SK-N-SH (cell line): ENCODE data around the gene FBXO36. TPM values are rescaled to one million over a fixed set of nuclear protein-coding genes. Genes with fewer than 3 reads are reported as not detected.

ENCODE experiments used
- CTCF ChIA-PET: fragments of 300-600, 350-600 bp; formaldehyde crosslinking; extraction: SDS; loops from one replicate; lab custom pipeline; 2021; lab: Yijun Ruan, JAX
- POLR2A ChIA-PET: fragments of 350-600 bp; sonication (Branson Sonifier 250); formaldehyde crosslinking; extraction: SDS; loops from one replicate; lab custom pipeline; 2020; ENCODE audit warnings: antibody characterized with exemption, inconsistent platforms; lab: Yijun Ruan, JAX
- DNase-seq: peaks from one replicate; pipeline ENCODE4 v3.0.0; 2012
- H2AFZ ChIP-seq: fragments of 200-600 bp; sonication (generic); 2 replicates; pipeline ENCODE4 v1.8.1; 2016; ENCODE audit warnings: antibody characterized with exemption, mild to moderate bottlenecking, low read depth
- H3F3A ChIP-seq: fragments of 200-600 bp; sonication (generic); replicated peaks from 2 replicates; pipeline ENCODE3; 2016; ENCODE audit warnings: antibody characterized with exemption, mild to moderate bottlenecking; ENCODE audit not compliant: insufficient read depth
- H3K27ac ChIP-seq, 2 experiments: fragments of 200-500 bp in 1 of 2; fragments of 200-600 bp in 1 of 2; sonication (Bioruptor generic) in 1 of 2; sonication (generic), shearing (Covaris generic) in 1 of 2; 2 replicates each; pipeline versions ENCODE4 v1.5.1 to v1.6.1; 2014 to 2016; ENCODE audit warnings: low read depth in 2 of 2, inconsistent platforms in 1 of 2, low read length in 1 of 2, mild to moderate bottlenecking in 1 of 2, mixed read lengths in 1 of 2
- H3K27me3 ChIP-seq: fragments of 200-600 bp; sonication (generic), shearing (Covaris generic); 2 replicates; pipeline ENCODE4 v1.6.1; 2016; ENCODE audit warnings: mixed run types; ENCODE audit not compliant: insufficient read depth
- H3K36me3 ChIP-seq, 2 experiments: fragments of 200-500 bp in 1 of 2; fragments of 200-600 bp in 1 of 2; sonication (Bioruptor generic) in 1 of 2; sonication (generic) in 1 of 2; replicated peaks in 1 of 2; 2 replicates each; pipeline versions ENCODE3 to v1.5.1; 2014 to 2016; ENCODE audit warnings: low read length in 1 of 2, mild to moderate bottlenecking in 1 of 2; ENCODE audit not compliant: insufficient read depth in 2 of 2, control insufficient read depth in 1 of 2
- H3K4me1 ChIP-seq, 2 experiments: fragments of 200-500 bp in 1 of 2; fragments of 200-600 bp in 1 of 2; sonication (Bioruptor generic) in 1 of 2; sonication (generic), shearing (Covaris generic) in 1 of 2; 2 replicates each; pipeline versions ENCODE4 v1.5.1 to v1.6.1; 2014 to 2016; ENCODE audit warnings: low read depth in 1 of 2, low read length in 1 of 2, mixed run types in 1 of 2; ENCODE audit not compliant: insufficient read depth in 2 of 2, control insufficient read depth in 1 of 2
- H3K4me2 ChIP-seq: fragments of 200-600 bp; sonication (generic), shearing (Covaris generic); 2 replicates; pipeline ENCODE4 v1.6.1; 2017; ENCODE audit warnings: mixed run types
- H3K4me3 ChIP-seq, 2 experiments: fragments of 200-500 bp in 1 of 2; fragments of 200-600 bp in 1 of 2; sonication (Bioruptor generic) in 1 of 2; sonication (generic), shearing (Covaris generic) in 1 of 2; 2 replicates each; pipeline versions ENCODE4 v1.5.1 to v1.8.1; 2014 to 2016; ENCODE audit warnings: low read depth in 2 of 2, inconsistent platforms in 1 of 2, low read length in 1 of 2, mild to moderate bottlenecking in 1 of 2, mixed read lengths in 1 of 2, moderate library complexity in 1 of 2
- H3K79me2 ChIP-seq: fragments of 200-600 bp; sonication (generic); 2 replicates; pipeline ENCODE4 v1.8.1; 2017; ENCODE audit warnings: mild to moderate bottlenecking; ENCODE audit not compliant: insufficient read depth
- H3K9ac ChIP-seq: fragments of 200-600 bp; sonication (generic); 2 replicates; pipeline ENCODE4 v1.6.1; 2017; ENCODE audit warnings: mixed run types
- H3K9me2 ChIP-seq: fragments of 200-600 bp; sonication (generic); 2 replicates; pipeline ENCODE4 v1.6.1; 2017; ENCODE audit warnings: mixed run types
- H3K9me3 ChIP-seq: fragments of 200-600 bp; sonication (generic); 2 replicates; pipeline ENCODE4 v1.6.1; 2017; ENCODE audit warnings: mixed run types, mild to moderate bottlenecking, moderate library complexity
- H4K20me1 ChIP-seq: fragments of 200-600 bp; sonication (generic); 2 replicates; pipeline ENCODE4 v1.6.1; 2017; ENCODE audit warnings: mild to moderate bottlenecking, mixed run types; ENCODE audit not compliant: insufficient read depth
- CHD2 ChIP-seq: fragments of 150-350 bp; IDR thresholded peaks from 2 replicates; pipeline ENCODE4 v1.6.1; 2018; ENCODE audit warnings: low read length; ENCODE audit not compliant: partially characterized antibody
- ELF1 ChIP-seq: IDR thresholded peaks from 2 replicates; pipeline ENCODE4 v1.4.0; 2012
- EP300 ChIP-seq, 2 experiments: IDR thresholded peaks; 2 replicates each; pipeline versions ENCODE4 v1.4.0 to v1.6.1; 2012; ENCODE audit warnings: borderline replicate concordance in 1 of 2, low read depth in 1 of 2, low read length in 1 of 2
- EZH2phosphoT487 ChIP-seq: fragments of 200-600 bp; sonication (generic); IDR thresholded peaks from 2 replicates; pipeline ENCODE4 v1.6.1; 2017; ENCODE audit warnings: low read depth, mixed run types, mild to moderate bottlenecking, antibody characterized with exemption, moderate library complexity, borderline replicate concordance
- FOSL2 ChIP-seq: IDR thresholded peaks from 2 replicates; pipeline ENCODE4 v1.4.0; 2012; ENCODE audit warnings: low read depth, mild to moderate bottlenecking, moderate library complexity, borderline replicate concordance
- FOXJ3 ChIP-seq: sonication (generic); formaldehyde crosslinking; IDR thresholded peaks from 2 replicates; pipeline ENCODE4 v1.5.1; 2020; ENCODE audit warnings: mild to moderate bottlenecking, missing genetic modification reagents
- GABPA ChIP-seq: IDR thresholded peaks from 2 replicates; pipeline ENCODE4 v1.4.0; 2012; ENCODE audit warnings: low read depth, mild to moderate bottlenecking
- GATA2 ChIP-seq: sonication (generic); formaldehyde crosslinking; IDR thresholded peaks from 2 replicates; pipeline ENCODE4 v1.5.0; 2020; ENCODE audit warnings: mild to moderate bottlenecking, missing genetic modification reagents
- JUND ChIP-seq: IDR thresholded peaks from 2 replicates; pipeline ENCODE4 v1.4.0; 2012
- MXI1 ChIP-seq: IDR thresholded peaks from 2 replicates; pipeline ENCODE4 v1.6.1; 2012; ENCODE audit warnings: mild to moderate bottlenecking, low read depth, low read length, improper control_type of control experiment
- NFIC ChIP-seq: IDR thresholded peaks from 2 replicates; pipeline ENCODE4 v1.4.0; 2012; ENCODE audit warnings: borderline replicate concordance
- PBX3 ChIP-seq: IDR thresholded peaks from 2 replicates; pipeline ENCODE4; 2012
- RXRA ChIP-seq: IDR thresholded peaks from 2 replicates; pipeline ENCODE4 v1.4.0; 2012; ENCODE audit warnings: low read depth, mild to moderate bottlenecking, borderline replicate concordance
- SMC3 ChIP-seq: IDR thresholded peaks from 2 replicates; pipeline ENCODE4 v1.6.1; 2012; ENCODE audit warnings: low read depth, low read length, improper control_type of control experiment
- TEAD4 ChIP-seq: IDR thresholded peaks from 2 replicates; pipeline ENCODE4 v1.4.0; 2012; ENCODE audit warnings: mild to moderate bottlenecking, borderline replicate concordance; ENCODE audit not compliant: insufficient read depth
- YY1 ChIP-seq: IDR thresholded peaks from 2 replicates; pipeline ENCODE4 v1.4.0; 2012; ENCODE audit warnings: low read depth, mild to moderate bottlenecking
- ZBTB33 ChIP-seq: IDR thresholded peaks from 2 replicates; pipeline ENCODE4 v1.4.0; 2012; ENCODE audit warnings: low read depth, borderline replicate concordance
- WGBS: methylation state at CpG from one replicate; pipeline ENCODE4 v1.1.6; 2017; ENCODE audit warnings: low lambda C conversion rate; 5-methylcytosine and 5-hydroxymethylcytosine counted together
- polyA plus RNA-seq, 3 experiments: library from polyadenylated mRNA; depleted of rRNA; stranded (reverse); fragments of >200 nt; gene quantifications; 2 replicates each; pipeline ENCODE4 v1.2.3, GENCODE V29; 2012
- TF ChIP-seq, protein P1 (sequence below): fragments of 150-350 bp; IDR thresholded peaks from 2 replicates; pipeline ENCODE4 v1.6.1; 2016; ENCODE audit warnings: mild to moderate bottlenecking, low read depth, low read length
- TF ChIP-seq, protein P2 (sequence below): fragments of 200-600 bp; sonication (generic); IDR thresholded peaks from 2 replicates; pipeline ENCODE4 v1.6.1; 2017; ENCODE audit warnings: antibody characterized with exemption, mild to moderate bottlenecking, moderate library complexity

Gene FBXO36
- polyA plus RNA-seq, 1 of the 3 experiments (the other 2 are of a cell fraction), result 3.9 TPM

GRCh38 chr2:229896857-229897256 is 25.4 kb upstream of the FBXO36 start:
- POLR2A ChIA-PET, result no interaction called here
- no peaks in the 10 kb centered on the region for H3K9me2 ChIP-seq
- CTCF ChIA-PET, result interaction anchor here (0.9 kb wide), 1 partner anchor 95 kb away, joined by 3 read pairs; no protein-coding TSS in a partner anchor
- H3K9me3 ChIP-seq, result no peaks in the 10 kb centered on the region
- WGBS, result 89% methylated on average over 1 of the region's 1 CpG
- peaks cover 98% of the 10 kb centered on the region for H3K79me2 ChIP-seq
- peaks cover 15 to 41% of the 10 kb centered on the region in 2 experiments for H3K36me3 ChIP-seq
- no peak overlapping the region for H3K27ac ChIP-seq
- H3K4me3 ChIP-seq, result no peak overlapping the region
- H3K9ac ChIP-seq, result no peak overlapping the region
- DNase-seq, result no peak
- no peak for TF ChIP-seq GATA2 (CRISPR knock-in tag)
- TF ChIP-seq TEAD4, result no peak
- no peak for TF ChIP-seq FOXJ3 (CRISPR knock-in tag)
- no peak for TF ChIP-seq NFIC
- TF ChIP-seq, protein P1, sequence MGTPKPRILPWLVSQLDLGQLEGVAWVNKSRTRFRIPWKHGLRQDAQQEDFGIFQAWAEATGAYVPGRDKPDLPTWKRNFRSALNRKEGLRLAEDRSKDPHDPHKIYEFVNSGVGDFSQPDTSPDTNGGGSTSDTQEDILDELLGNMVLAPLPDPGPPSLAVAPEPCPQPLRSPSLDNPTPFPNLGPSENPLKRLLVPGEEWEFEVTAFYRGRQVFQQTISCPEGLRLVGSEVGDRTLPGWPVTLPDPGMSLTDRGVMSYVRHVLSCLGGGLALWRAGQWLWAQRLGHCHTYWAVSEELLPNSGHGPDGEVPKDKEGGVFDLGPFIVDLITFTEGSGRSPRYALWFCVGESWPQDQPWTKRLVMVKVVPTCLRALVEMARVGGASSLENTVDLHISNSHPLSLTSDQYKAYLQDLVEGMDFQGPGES, result no peak
- TF ChIP-seq SMC3, result no peak
- TF ChIP-seq JUND, result no peak
- TF ChIP-seq, protein P2, sequence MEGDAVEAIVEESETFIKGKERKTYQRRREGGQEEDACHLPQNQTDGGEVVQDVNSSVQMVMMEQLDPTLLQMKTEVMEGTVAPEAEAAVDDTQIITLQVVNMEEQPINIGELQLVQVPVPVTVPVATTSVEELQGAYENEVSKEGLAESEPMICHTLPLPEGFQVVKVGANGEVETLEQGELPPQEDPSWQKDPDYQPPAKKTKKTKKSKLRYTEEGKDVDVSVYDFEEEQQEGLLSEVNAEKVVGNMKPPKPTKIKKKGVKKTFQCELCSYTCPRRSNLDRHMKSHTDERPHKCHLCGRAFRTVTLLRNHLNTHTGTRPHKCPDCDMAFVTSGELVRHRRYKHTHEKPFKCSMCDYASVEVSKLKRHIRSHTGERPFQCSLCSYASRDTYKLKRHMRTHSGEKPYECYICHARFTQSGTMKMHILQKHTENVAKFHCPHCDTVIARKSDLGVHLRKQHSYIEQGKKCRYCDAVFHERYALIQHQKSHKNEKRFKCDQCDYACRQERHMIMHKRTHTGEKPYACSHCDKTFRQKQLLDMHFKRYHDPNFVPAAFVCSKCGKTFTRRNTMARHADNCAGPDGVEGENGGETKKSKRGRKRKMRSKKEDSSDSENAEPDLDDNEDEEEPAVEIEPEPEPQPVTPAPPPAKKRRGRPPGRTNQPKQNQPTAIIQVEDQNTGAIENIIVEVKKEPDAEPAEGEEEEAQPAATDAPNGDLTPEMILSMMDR, result no peak
- TF ChIP-seq RXRA, result no peak
- TF ChIP-seq CHD2, result no peak
- no peak for TF ChIP-seq GABPA
- no peak for TF ChIP-seq EP300 (IDR thresholded peaks at IDR 0.05; ENCODE audit: borderline replicate concordance in 1 of 2, low read depth in 1 of 2, low read length in 1 of 2)
- TF ChIP-seq EZH2phosphoT487, result no peak
- TF ChIP-seq FOSL2, result no peak
- TF ChIP-seq PBX3, result no peak
- no peak for TF ChIP-seq YY1
- TF ChIP-seq MXI1, result no peak
- no peak for TF ChIP-seq ZBTB33
- TF ChIP-seq ELF1, result no peak
- H2AFZ ChIP-seq, result no peak overlapping the region
- H3K4me2 ChIP-seq, result no peak overlapping the region
- no peaks in the 10 kb centered on the region for H3K27me3 ChIP-seq
- peaks cover 12% of the 10 kb centered on the region for H3F3A ChIP-seq
- peaks cover 92% of the 10 kb centered on the region for H4K20me1 ChIP-seq
- H3K4me1 ChIP-seq, result peaks cover 0 to 15% of the 10 kb centered on the region in 2 experiments; a peak in 1 of 4 replicates
